Measurements from ENCODE around the gene ANKEF1.
"Not testable (repeated sequence)": the region's sequence is repeated elsewhere in the genome, so short reads cannot be mapped to it uniquely, and the experiment has no call there.

The ANKEF1 gene

DNA sequence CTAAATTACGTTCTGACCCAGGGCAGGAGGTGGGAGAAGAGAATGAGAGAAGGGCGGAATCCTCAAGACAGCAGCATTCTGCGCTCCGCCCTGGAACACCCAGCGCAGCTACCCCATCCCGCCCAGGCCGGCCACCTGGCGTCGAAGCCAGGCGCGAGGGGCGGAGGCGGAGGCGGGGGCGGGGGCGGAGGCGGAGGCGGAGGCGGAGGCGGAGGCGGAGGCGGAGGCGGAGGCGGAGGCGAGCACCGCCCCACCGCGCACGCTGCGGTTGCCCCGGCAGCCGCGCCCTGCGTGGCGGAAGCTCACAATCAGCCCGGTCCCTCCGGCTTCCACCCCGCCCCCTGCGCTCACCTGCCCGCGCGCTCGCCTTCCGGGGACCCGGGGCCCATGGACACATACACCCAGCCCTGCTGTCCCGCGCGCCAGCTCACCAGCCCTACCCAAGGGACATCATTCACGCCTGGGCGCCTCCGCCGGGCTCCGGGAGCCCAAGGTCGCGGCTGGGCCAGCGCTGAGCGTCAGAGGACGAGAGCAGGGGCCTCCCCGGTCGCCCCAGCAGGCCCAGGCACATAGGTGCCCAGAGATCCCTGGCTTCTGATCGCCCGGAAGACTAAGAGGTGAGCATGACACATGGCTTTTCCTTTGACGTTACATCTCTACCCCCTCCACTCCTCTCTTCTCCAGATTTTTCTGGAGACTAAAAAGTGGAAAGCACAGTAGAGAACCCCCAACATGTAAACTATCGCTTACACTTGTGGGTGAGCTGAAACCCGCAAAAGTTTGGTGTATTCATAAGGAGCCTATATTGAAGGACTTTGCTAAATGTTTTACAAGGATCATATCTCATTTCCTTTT is at the start of gene ANKEF1:
Gene ANKEF1, plus strand, starts transcription at position 271 of the 855 bp plus-strand sequence. CDS start 3,315 bp downstream, outside the sequence.
- no peak for FAIRE-seq

- no peak for FAIRE-seq
Observed at GRCh38 chr20:9985281-9985680, 49.5 kb upstream of the ANKEF1 start.

DNA sequence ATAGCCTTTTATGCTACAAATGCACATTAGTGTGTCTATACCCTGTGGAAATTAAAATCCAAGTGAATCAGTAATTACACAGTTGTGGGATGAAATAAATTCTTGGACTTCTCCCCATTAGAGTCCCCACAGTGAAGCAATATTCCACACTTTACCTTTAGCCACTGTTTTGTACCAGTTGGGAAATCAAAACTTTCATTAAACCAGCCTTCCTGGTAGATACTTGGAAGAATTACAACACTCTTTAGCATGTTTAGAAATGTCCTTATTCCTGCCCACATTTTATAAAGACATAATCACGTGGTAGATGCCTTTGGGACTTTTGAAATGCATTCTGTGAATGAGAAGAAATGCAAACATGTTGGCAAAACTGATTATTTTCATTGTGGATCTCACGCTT is 49.0 kb upstream of the ANKEF1 start:
- FAIRE-seq: no peak

GRCh38 chr20:9989066-9989724 is 45.6 kb upstream of the ANKEF1 start:
- FAIRE-seq: no peak

DNA sequence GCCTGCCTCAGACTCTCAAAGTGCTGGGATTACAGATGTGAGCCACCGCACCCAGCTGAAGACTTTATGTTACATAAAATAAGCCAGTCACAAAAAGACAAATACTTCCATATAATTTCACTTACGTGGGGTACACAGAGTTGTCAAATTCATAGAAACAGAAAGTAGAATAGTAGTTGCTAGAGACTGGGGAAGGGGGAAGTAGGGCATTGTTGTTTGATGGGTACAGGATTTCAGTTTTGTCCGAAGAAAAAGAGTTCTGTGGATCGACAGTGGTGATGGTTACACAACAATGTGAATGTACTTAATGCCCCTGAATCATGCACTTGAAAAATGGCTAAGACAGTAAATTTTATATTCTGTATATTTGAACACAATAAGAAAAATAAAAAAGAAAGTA is 41.6 kb upstream of the ANKEF1 start:
- FAIRE-seq: no peak

DNA sequence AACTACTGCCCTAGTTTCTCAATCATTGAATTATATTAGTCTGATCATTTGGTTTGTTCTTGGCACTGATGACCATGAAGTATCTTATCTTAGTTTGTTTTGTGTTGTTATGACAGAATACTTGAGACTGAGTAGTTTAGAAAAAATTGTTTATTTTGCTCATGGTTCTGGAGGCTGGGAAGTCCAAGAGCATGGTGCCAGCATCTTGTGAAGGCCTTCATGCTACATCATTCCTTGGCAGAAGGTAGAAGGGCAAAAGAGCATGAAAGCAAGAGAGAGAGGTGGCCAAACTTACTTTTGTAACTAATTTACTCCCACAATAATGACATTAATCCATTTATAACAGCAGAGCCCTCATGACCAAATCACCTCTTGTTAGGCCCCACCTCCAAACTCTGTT is 40.1 kb upstream of the ANKEF1 start:
- FAIRE-seq: no peak

- FAIRE-seq: no peak
Observed at GRCh38 chr20:9995510-9996272, 39.1 kb upstream of the ANKEF1 start.

DNA sequence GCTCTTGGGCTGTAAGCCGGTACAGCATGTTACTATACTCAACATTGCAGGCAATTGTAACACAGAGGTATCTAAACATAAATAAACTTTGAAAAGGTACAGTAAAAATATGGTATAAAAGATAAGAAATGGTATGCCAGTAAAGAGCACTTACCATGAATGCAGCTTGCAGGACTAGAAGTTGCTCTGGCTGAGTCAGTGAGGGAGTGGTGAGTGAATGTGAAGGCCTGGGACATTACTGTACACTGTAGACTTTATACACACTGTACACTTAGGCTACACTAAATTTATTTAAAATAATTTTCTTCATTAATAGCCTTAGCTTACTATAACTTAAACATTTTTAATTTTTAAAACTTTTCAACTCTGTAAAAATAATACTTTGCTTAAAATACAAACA is 37.8 kb upstream of the ANKEF1 start:
- peak; percentile 29 for FAIRE-seq

DNA sequence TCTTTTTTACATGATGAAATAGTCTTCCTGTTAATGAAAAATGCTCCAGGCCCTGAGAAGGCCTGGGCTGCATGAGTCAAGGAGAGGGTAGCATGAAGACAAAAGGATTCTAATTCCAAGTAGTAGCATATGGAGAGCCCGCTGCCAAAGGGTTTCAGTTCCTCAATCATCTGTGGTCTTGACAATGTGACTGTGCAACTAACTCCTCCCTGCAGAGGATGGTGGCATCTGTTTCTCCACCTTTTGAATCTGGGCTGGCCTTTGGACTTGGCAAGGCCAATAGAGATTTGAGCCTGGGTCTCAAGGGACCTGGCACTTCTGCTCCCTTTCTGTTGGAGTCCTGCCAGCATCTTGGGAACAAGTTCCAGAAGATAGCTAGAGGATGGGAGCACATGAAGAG is 35.1 kb upstream of the ANKEF1 start:
- no peak for FAIRE-seq

DNA sequence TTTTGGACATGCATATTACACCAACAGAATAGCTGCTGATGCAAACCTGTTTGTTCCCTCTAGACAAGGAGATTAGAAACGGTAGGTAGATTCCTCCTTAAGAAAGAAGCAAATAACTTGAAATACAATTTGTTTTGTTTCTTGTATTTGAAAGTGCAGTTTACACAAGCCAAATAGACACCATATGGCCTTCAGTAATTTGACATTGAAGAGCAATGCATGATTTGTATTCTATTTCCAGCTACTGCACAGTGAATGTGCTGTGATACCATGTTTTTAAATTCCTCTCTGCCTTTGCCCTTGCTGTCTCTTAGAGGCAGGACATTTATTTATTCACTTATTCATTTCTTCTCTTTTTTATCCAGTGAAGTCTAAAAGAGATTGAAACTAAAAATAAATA is 31.9 kb upstream of the ANKEF1 start:
- no peak for FAIRE-seq

DNA sequence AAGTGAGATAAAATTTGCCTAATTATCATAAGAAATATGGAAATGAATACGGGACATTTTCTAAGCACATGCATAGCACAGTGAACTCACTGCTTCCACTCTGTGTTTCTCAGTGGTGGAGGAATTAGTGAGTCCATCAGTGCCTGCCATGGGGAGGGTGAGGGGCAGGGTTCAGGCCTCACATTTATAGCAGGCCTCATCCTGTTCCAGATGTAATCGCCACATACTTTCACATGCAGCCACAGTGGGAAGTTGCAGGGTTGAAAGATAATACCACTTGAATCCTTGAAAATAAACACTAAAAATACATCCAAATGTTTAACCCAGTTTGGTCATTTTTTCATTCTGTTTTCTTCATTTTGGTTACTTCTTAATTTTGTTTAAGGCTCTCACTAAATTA is 29.9 kb upstream of the ANKEF1 start:
- FAIRE-seq: no peak

DNA sequence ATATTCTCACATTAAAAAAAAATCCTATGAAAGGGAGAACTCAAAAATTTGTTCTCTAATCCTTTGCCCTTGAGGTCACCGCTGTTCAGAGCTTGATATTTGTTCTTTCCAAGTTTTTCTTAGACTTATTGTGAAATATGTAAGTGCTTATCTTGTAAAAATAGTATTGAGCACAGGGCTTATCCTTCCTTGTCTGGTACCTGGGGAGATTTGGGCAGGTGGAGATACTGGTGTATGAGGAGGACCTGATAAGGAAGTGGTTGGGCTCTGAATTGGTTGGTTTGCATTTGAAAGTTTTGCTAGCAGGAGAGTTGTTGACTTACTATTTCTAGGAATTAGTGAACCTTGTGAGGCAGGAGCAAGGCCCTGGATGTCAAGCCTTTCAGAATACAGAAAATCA is 28.9 kb upstream of the ANKEF1 start:
- no peak for FAIRE-seq

DNA sequence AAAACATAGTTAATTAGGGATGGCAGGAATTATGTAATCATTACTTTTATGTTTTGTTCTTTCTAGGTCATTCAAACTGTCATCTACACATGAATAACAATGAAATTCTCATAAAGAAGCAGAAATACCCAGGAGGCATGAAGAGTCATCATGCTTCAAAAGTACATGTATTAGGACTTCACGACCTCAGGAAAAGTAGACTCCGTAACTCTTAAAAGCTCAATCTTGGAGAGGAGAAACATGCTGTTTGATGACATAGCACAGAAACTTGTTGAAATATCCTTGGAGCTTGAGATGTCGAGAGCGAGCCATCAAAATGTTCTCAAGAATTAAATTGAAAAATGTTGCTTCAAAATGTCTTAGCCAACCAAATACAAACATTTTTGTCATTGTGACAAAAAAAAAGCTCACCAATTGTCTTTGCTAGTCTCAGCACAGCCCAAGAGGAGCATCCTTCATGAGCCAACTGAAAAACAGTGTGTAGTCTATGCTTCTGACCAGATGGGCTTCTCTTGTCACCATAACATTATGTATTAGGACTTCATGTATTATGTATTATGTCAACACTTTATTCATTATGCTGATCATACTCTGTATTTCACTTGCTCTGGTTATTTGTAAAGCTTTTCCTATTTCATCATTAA is 28.2 kb upstream of the ANKEF1 start:
- FAIRE-seq: no peak

DNA sequence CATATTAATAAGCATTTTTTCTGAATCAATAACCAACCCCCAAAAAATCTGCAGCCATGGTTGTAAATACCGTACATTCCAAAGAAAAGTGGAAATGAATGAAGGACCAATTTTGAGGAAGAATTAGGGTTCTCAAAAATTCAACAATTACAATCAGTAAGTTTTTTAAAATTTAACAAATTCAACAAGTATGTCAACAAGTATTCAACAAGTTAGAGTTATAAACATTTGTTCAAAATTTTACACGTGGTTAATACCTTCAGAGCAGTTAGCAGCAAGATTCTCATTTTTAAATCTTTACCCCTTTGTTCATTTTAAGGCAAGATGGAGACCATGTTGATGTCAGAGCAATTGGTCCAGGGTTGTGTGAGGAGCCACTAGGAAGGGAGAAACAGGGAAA is 27.6 kb upstream of the ANKEF1 start:
- no peak for FAIRE-seq

DNA sequence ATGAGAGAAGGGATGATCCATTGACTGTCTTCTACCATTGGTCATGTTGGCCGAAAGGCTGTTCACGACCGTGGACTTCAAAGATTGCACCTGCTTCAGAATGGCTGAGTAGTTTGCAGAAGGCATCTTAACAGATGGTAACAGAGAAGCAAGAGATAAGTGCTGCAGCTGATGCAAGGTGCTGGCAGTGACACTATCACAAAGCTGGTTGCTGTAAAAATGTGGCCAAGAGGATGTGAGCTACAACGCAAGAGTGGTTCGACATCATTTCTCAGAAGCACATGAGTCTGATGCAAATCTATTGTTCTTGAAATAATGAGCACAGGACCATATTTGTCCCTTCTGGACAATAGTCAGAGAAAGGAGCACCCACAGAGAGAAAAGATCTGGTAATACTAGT is 27.0 kb upstream of the ANKEF1 start:
- FAIRE-seq: no peak

- FAIRE-seq: no peak
Observed at GRCh38 chr20:10012464-10012863, 22.3 kb upstream of the ANKEF1 start.

GRCh38 chr20:10014431-10014830 is 20.4 kb upstream of the ANKEF1 start:
- FAIRE-seq: no peak

- FAIRE-seq: no peak
Observed at GRCh38 chr20:10020937-10021336, 13.8 kb upstream of the ANKEF1 start.

DNA sequence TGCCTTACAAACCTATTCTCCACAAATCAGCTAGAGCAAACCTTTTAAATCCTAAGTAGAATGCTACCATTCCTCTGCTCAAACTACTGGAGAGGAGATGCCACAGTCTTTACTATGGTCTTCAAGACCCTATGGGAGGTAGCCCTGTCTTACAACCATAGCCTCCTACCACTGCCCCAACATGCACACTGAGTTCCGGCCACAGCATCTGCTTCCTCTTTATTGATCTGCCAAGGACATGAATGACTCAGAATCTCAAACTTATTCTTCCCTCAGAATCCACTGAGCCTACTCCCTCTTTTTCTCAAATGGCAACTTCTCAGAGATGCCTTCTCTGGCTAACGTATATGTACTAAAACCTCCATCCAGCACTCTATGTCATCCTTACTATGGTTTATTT is 12.2 kb upstream of the ANKEF1 start:
- FAIRE-seq: no peak

GRCh38 chr20:10023911-10024310 is 10.9 kb upstream of the ANKEF1 start:
- no peak for FAIRE-seq

DNA sequence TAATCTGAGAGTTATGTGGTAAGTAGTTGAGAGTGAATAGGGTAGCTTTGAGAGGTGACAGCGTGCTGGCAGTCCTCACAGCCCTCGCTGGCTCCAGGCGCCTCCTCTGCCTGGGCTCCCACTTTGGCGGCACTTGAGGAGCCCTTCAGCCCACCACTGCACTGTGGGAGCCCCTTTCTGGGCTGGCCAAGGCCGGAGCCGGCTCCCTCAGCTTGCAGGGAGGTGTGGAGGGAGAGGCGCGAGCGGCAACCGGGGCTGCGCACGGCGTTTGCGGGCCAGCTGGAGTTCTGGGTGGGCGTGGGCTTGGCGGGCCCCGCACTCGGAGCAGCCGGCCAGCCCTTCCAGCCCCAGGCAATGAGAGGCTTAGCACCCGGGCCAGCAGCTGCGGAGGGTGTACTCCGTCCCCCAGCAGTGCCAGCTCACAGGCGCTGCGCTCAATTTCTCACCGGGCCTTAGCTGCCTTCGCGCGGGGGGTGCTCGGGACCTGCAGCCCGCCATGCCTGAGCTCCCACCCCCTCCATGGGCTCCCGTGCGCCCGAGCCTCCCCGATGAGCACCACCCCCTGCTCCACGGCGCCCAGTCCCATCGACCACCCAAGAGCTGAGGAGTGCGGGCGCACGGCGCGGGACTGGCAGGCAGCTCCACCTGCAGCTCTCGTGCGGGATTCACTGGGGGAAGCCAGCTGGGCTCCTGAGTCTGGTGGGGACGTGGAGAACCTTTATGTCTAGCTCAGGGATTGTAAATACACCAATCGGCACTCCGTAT is 3.2 kb upstream of the ANKEF1 start:
- not testable (repeated sequence) for FAIRE-seq

GRCh38 chr20:10032269-10032668 is 2.5 kb upstream of the ANKEF1 start:
- not testable (repeated sequence) for FAIRE-seq
